Natural killer cell treated with Interleukin-12 subunit alpha and Interleukin-12 subunit beta and Interleukin-15 and Interleukin-18, amount 100 ng/mL, for 72 hours (primary cell): ENCODE results near the gene TARS1. TPM values are rescaled to one million over a fixed set of nuclear protein-coding genes. Genes with fewer than 3 reads are reported as not detected.
"Not testable (repeated sequence)": the region's sequence is repeated elsewhere in the genome, so short reads cannot be mapped to it uniquely, and the experiment has no call there.

ENCODE experiments used
- ATAC-seq, 2 donors: fragments of 150-1000 bp; cut with Tn5 transposase in 1 of 2; sonication (Bioruptor Pico), chemical (Tn5 transposase) in 1 of 2; 2 replicates each; pipeline ENCODE4 v1.10.0; 2021
- DNase-seq: peaks from one replicate; pipeline ENCODE4 v3.0.0; 2022; ENCODE audit warnings: low spot score
- H3K27ac Mint-ChIP-seq, 2 donors: 1 replicate in 1 of 2; 2 replicates in 1 of 2; pipeline ENCODE4 v1.8.0; 2022; ENCODE audit warnings: mixed read lengths in 2 of 2, mild to moderate bottlenecking in 1 of 2, moderate library complexity in 1 of 2
- H3K27me3 Mint-ChIP-seq, 2 donors: 1 replicate in 1 of 2; 2 replicates in 1 of 2; pipeline ENCODE4 v1.8.0; 2022; ENCODE audit warnings: mixed read lengths in 2 of 2
- H3K36me3 Mint-ChIP-seq: one replicate; pipeline ENCODE4 v1.8.0; 2022; ENCODE audit warnings: mixed read lengths
- H3K4me1 Mint-ChIP-seq, 2 donors: 1 replicate in 1 of 2; 2 replicates in 1 of 2; pipeline ENCODE4 v1.8.0; 2022; ENCODE audit warnings: low read depth in 2 of 2, mixed read lengths in 2 of 2, mild to moderate bottlenecking in 1 of 2
- H3K4me3 Mint-ChIP-seq: one replicate; pipeline ENCODE4 v1.8.0; 2022; ENCODE audit warnings: mixed read lengths
- H3K9me3 Mint-ChIP-seq: 2 replicates; pipeline ENCODE4 v1.8.0; 2022; ENCODE audit warnings: mixed read lengths
- total RNA-seq, 2 donors: library from RNA; stranded (reverse); gene quantifications; one replicate each; pipeline ENCODE4 v1.2.3, GENCODE V29; 2022

Gene TARS1
- total RNA-seq, 2 donors from 2014 or later = 204 to 211 TPM

GRCh38 chr5:33423018-33423630, 17.6 kb upstream of the TARS1 start:
- no peak for DNase-seq
- Mint-ChIP-seq H3K9me3 (no peaks in the 10 kb centered on the region), H3K4me3 (no peak overlapping the region), H3K36me3 (no peaks in the 10 kb centered on the region), H3K27ac (no peak overlapping the region), H3K27me3 (peaks cover 11 to 33% of the 10 kb centered on the region in 2 donors), H3K4me1 (no peaks in the 10 kb centered on the region)
- no peak for ATAC-seq

GRCh38 chr5:33425314-33425713, 15.5 kb upstream of the TARS1 start:
- DNase-seq (no peak), ATAC-seq (no peak)
- Mint-ChIP-seq H3K9me3 (peaks cover 3% of the 10 kb centered on the region), H3K27me3 (peaks cover 18 to 41% of the 10 kb centered on the region in 2 donors), H3K36me3 (peaks cover 7% of the 10 kb centered on the region), H3K27ac (no peak overlapping the region), H3K4me3 (no peak overlapping the region), H3K4me1 (no peaks in the 10 kb centered on the region)

GRCh38 chr5:33430983-33431382, 9.8 kb upstream of the TARS1 start:
- Mint-ChIP-seq H3K27ac (no peak overlapping the region), H3K4me1 (peaks cover 5% of the 10 kb centered on the region in 2 donors), H3K27me3 (peaks cover 18 to 30% of the 10 kb centered on the region in 2 donors), H3K4me3 (no peak overlapping the region), H3K36me3 (peaks cover 7% of the 10 kb centered on the region), H3K9me3 (peaks cover 3% of the 10 kb centered on the region)
- ATAC-seq (no peak), DNase-seq (no peak)

- Mint-ChIP-seq H3K9me3 (peaks cover 3% of the 10 kb centered on the region), H3K27ac (no peak overlapping the region), H3K4me1 (peaks cover 6 to 8% of the 10 kb centered on the region in 2 donors), H3K4me3 (no peak overlapping the region), H3K27me3 (peaks cover 10 to 13% of the 10 kb centered on the region in 2 donors), H3K36me3 (peaks cover 7% of the 10 kb centered on the region)
- ATAC-seq (no peak), DNase-seq (no peak)
These were observed 8.1 kb upstream of the TARS1 start for GRCh38 chr5:33432656-33433055.

GRCh38 chr5:33433303-33434240, 7.2 kb upstream of the TARS1 start:
- Mint-ChIP-seq H3K4me3 (no peak overlapping the region), H3K27ac (no peak overlapping the region), H3K27me3 (peaks cover 8% of the 10 kb centered on the region in 2 donors), H3K36me3 (peaks cover 6% of the 10 kb centered on the region), H3K4me1 (peaks cover 8 to 9% of the 10 kb centered on the region in 2 donors), H3K9me3 (peaks cover 2% of the 10 kb centered on the region)
- ATAC-seq = no peak
- DNase-seq = no peak

GRCh38 chr5:33435893-33436490, 4.8 kb upstream of the TARS1 start:
- H3K4me1 Mint-ChIP-seq = peaks cover 8 to 12% of the 10 kb centered on the region in 2 donors
- ATAC-seq (peak in 1 of 2 donors; percentile 22), DNase-seq (peak; percentile 64)
- H3K36me3 Mint-ChIP-seq, H3K27ac Mint-ChIP-seq, H3K9me3 Mint-ChIP-seq, H3K27me3 Mint-ChIP-seq, H3K4me3 Mint-ChIP-seq: not testable (repeated sequence)

- peaks cover 20 to 21% of the 10 kb centered on the region in 2 donors for H3K4me1 Mint-ChIP-seq
- DNase-seq (no peak), ATAC-seq (no peak)
- H3K27me3 Mint-ChIP-seq = no peaks in the 10 kb centered on the region
- H3K4me3 Mint-ChIP-seq = no peak overlapping the region
- no peaks in the 10 kb centered on the region for H3K9me3 Mint-ChIP-seq
- H3K27ac Mint-ChIP-seq = no peak overlapping the region
- peaks cover 5% of the 10 kb centered on the region for H3K36me3 Mint-ChIP-seq
These were observed 1.8 kb upstream of the TARS1 start for GRCh38 chr5:33438996-33439395.

GRCh38 chr5:33439905-33440481, 772 bp upstream of the TARS1 start:
- Mint-ChIP-seq H3K4me1 (peaks cover 27% of the 10 kb centered on the region in 2 donors), H3K9me3 (no peaks in the 10 kb centered on the region), H3K36me3 (peaks cover 5% of the 10 kb centered on the region), H3K27ac (no peak overlapping the region), H3K4me3 (no peak overlapping the region), H3K27me3 (no peaks in the 10 kb centered on the region)
- no peak for DNase-seq
- ATAC-seq = no peak

GRCh38 chr5:33441241-33442177, 744 bp downstream of the TARS1 start:
- Mint-ChIP-seq H3K9me3 (no peaks in the 10 kb centered on the region), H3K4me1 (peaks cover 29 to 34% of the 10 kb centered on the region in 2 donors), H3K27ac (no peak overlapping the region), H3K27me3 (no peaks in the 10 kb centered on the region), H3K36me3 (peaks cover 17% of the 10 kb centered on the region), H3K4me3 (no peak overlapping the region)
- DNase-seq (no peak), ATAC-seq (no peak)

GRCh38 chr5:33444542-33444941, 3.8 kb downstream of the TARS1 start:
- H3K9me3 Mint-ChIP-seq = no peaks in the 10 kb centered on the region
- no peaks in the 10 kb centered on the region for H3K27me3 Mint-ChIP-seq
- peaks cover 23% of the 10 kb centered on the region for H3K36me3 Mint-ChIP-seq
- H3K27ac Mint-ChIP-seq = peak overlapping the region in 1 of 2 donors; percentile 43
- H3K4me1 Mint-ChIP-seq = peaks cover 36 to 51% of the 10 kb centered on the region in 2 donors
- DNase-seq (no peak), ATAC-seq (no peak)
- peak overlapping the region; percentile 33 for H3K4me3 Mint-ChIP-seq

- Mint-ChIP-seq H3K4me1 (peaks cover 36 to 51% of the 10 kb centered on the region in 2 donors), H3K27ac (no peak overlapping the region), H3K9me3 (no peaks in the 10 kb centered on the region), H3K27me3 (no peaks in the 10 kb centered on the region), H3K4me3 (no peak overlapping the region), H3K36me3 (peaks cover 23% of the 10 kb centered on the region)
- no peak for DNase-seq
- ATAC-seq = no peak
These were observed 5.0 kb downstream of the TARS1 start for GRCh38 chr5:33445798-33446197.

- Mint-ChIP-seq H3K4me1 (peaks cover 32 to 50% of the 10 kb centered on the region in 2 donors), H3K27me3 (no peaks in the 10 kb centered on the region), H3K9me3 (no peaks in the 10 kb centered on the region), H3K27ac (no peak overlapping the region), H3K36me3 (peaks cover 25% of the 10 kb centered on the region), H3K4me3 (no peak overlapping the region)
- DNase-seq (no peak), ATAC-seq (no peak)
These were observed 7.4 kb downstream of the TARS1 start for GRCh38 chr5:33448118-33448517.

- ATAC-seq (no peak), DNase-seq (no peak)
- peaks cover 39% of the 10 kb centered on the region for H3K36me3 Mint-ChIP-seq
- peaks cover 3 to 4% of the 10 kb centered on the region in 2 donors for H3K4me1 Mint-ChIP-seq
- H3K4me3 Mint-ChIP-seq = no peak overlapping the region
- no peaks in the 10 kb centered on the region for H3K27me3 Mint-ChIP-seq
- no peak overlapping the region for H3K27ac Mint-ChIP-seq
- H3K9me3 Mint-ChIP-seq = no peaks in the 10 kb centered on the region
These were observed 16.4 kb downstream of the TARS1 start for GRCh38 chr5:33457126-33457525.
